ENCODE measurements around the gene RAB40A.

RAB40A gene

GRCh38 chrX:103554687-103555424 lies 35.6 kb upstream of the RAB40A start:
- peaks cover 4% of the 10 kb centered on the region for H3K27me3 ChIP-seq (ENCODE audit: insufficient read depth, poor library complexity, severe bottlenecking)
- peak overlapping the region; percentile 32 for H3K4me3 ChIP-seq (replicated peaks; ENCODE audit: insufficient read depth, low read length)
- no peak overlapping the region for H3K27ac ChIP-seq (replicated peaks)
- TF ChIP-seq GABPA (IDR thresholded peaks at IDR 0.05; ENCODE audit: low read depth), result no peak
- no peak for TF ChIP-seq POLR2AphosphoS5 (IDR thresholded peaks at IDR 0.05; ENCODE audit: low read depth)
- no peak for TF ChIP-seq REST (IDR thresholded peaks at IDR 0.05; ENCODE audit: insufficient replicate concordance, low read depth)
- no peak for TF ChIP-seq SPI1 (IDR thresholded peaks at IDR 0.05; ENCODE audit: borderline replicate concordance, low read depth)
- peak; percentile 0 to 49 for DNase-seq (ENCODE audit: low read depth in 1 of 2, low spot score in 1 of 2)

- Histone ChIP-seq H3K4me3 (replicated peaks; ENCODE audit: insufficient read depth, low read length) (no peak overlapping the region), H3K27ac (replicated peaks) (no peak overlapping the region), H3K27me3 (ENCODE audit: insufficient read depth, poor library complexity, severe bottlenecking) (peaks cover 2% of the 10 kb centered on the region)
- TF ChIP-seq, protein P1, sequence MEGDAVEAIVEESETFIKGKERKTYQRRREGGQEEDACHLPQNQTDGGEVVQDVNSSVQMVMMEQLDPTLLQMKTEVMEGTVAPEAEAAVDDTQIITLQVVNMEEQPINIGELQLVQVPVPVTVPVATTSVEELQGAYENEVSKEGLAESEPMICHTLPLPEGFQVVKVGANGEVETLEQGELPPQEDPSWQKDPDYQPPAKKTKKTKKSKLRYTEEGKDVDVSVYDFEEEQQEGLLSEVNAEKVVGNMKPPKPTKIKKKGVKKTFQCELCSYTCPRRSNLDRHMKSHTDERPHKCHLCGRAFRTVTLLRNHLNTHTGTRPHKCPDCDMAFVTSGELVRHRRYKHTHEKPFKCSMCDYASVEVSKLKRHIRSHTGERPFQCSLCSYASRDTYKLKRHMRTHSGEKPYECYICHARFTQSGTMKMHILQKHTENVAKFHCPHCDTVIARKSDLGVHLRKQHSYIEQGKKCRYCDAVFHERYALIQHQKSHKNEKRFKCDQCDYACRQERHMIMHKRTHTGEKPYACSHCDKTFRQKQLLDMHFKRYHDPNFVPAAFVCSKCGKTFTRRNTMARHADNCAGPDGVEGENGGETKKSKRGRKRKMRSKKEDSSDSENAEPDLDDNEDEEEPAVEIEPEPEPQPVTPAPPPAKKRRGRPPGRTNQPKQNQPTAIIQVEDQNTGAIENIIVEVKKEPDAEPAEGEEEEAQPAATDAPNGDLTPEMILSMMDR (IDR thresholded peaks at IDR 0.05; ENCODE audit: insufficient read depth, low read length), result no peak
- TF ChIP-seq REST (IDR thresholded peaks at IDR 0.05; ENCODE audit: insufficient replicate concordance, low read depth), result no peak
- no peak for TF ChIP-seq POLR2AphosphoS5 (IDR thresholded peaks at IDR 0.05; ENCODE audit: low read depth)
- no peak for DNase-seq (ENCODE audit: low read depth in 1 of 2, low spot score in 1 of 2)
Observed at GRCh38 chrX:103552236-103552635, 32.9 kb upstream of the RAB40A start.

GRCh38 chrX:103550415-103551051 lies 31.2 kb upstream of the RAB40A start:
- H3K4me3 ChIP-seq (replicated peaks; ENCODE audit: insufficient read depth, low read length), result no peak overlapping the region
- no peaks in the 10 kb centered on the region for H3K27me3 ChIP-seq (ENCODE audit: insufficient read depth, poor library complexity, severe bottlenecking)
- TF ChIP-seq GABPA (IDR thresholded peaks at IDR 0.05; ENCODE audit: low read depth) (no peak), POLR2AphosphoS5 (IDR thresholded peaks at IDR 0.05; ENCODE audit: low read depth) (no peak)
- no peak overlapping the region for H3K27ac ChIP-seq (replicated peaks)
- no peak for DNase-seq (ENCODE audit: low read depth in 1 of 2, low spot score in 1 of 2)

- DNase-seq (ENCODE audit: low read depth in 1 of 2, low spot score in 1 of 2), result no peak
- Histone ChIP-seq H3K27me3 (ENCODE audit: insufficient read depth, poor library complexity, severe bottlenecking) (no peaks in the 10 kb centered on the region), H3K27ac (replicated peaks) (no peak overlapping the region), H3K4me3 (replicated peaks; ENCODE audit: insufficient read depth, low read length) (no peak overlapping the region)
- no peak for TF ChIP-seq REST (IDR thresholded peaks at IDR 0.05; ENCODE audit: insufficient replicate concordance, low read depth)
- no peak for TF ChIP-seq GABPA (IDR thresholded peaks at IDR 0.05; ENCODE audit: low read depth)
- TF ChIP-seq SPI1 (IDR thresholded peaks at IDR 0.05; ENCODE audit: borderline replicate concordance, low read depth), result no peak
- TF ChIP-seq, protein P1 (IDR thresholded peaks at IDR 0.05; ENCODE audit: insufficient read depth, low read length), result no peak
- TF ChIP-seq POLR2AphosphoS5 (IDR thresholded peaks at IDR 0.05; ENCODE audit: low read depth), result no peak
Observed at GRCh38 chrX:103549916-103550315, 30.6 kb upstream of the RAB40A start.
